Natural killer cell (primary cell): ENCODE measurements around the gene NCKAP1. TPM values are rescaled to one million over a fixed set of nuclear protein-coding genes. Genes with fewer than 3 reads are reported as not detected.

Experiments used
- ATAC-seq, 3 donors: fragments of 150-1000 bp in 2 of 3; fragments of 200-7000 bp in 1 of 3; cut with Tn5 transposase; 1 replicate in 1 of 3; 2 replicates in 2 of 3; pipeline ENCODE4 v1.10.0; 2021; ENCODE audit warnings: mild to moderate bottlenecking in 2 of 3, moderate library complexity in 2 of 3
- DNase-seq, 2 donors: peaks; one replicate each; pipeline versions ENCODE4 v3.0.0 to v3.0.0-alpha.2; 2013 to 2021; ENCODE audit warnings: mixed read lengths in 1 of 2
- H3K27ac ChIP-seq: one replicate; pipeline ENCODE4 v1.5.1; 2013; ENCODE audit warnings: mild to moderate bottlenecking, low read length
- H3K27me3 ChIP-seq: one replicate; pipeline ENCODE4 v1.6.1; 2013; ENCODE audit warnings: low read length; ENCODE audit not compliant: control insufficient read depth, insufficient read depth
- H3K36me3 ChIP-seq: one replicate; pipeline ENCODE4 v1.6.1; 2013; ENCODE audit warnings: low read length; ENCODE audit not compliant: control insufficient read depth, insufficient read depth
- H3K4me1 ChIP-seq: one replicate; pipeline ENCODE4 v1.6.1; 2013; ENCODE audit warnings: low read length; ENCODE audit not compliant: control insufficient read depth, insufficient read depth
- H3K4me3 ChIP-seq: one replicate; pipeline ENCODE4 v1.5.1; 2013; ENCODE audit warnings: low read length
- H3K9me3 ChIP-seq: one replicate; pipeline ENCODE4 v1.6.1; 2013; ENCODE audit warnings: low read length; ENCODE audit not compliant: control insufficient read depth, insufficient read depth
- H3K27ac Mint-ChIP-seq, 2 donors: one replicate each; pipeline ENCODE4 v1.8.0; 2022; ENCODE audit warnings: mild to moderate bottlenecking in 2 of 2, mixed read lengths in 2 of 2, moderate library complexity in 1 of 2
- H3K27me3 Mint-ChIP-seq, 2 donors: one replicate each; pipeline ENCODE4 v1.8.0; 2022; ENCODE audit warnings: low read depth in 2 of 2, mixed read lengths in 2 of 2
- H3K36me3 Mint-ChIP-seq: one replicate; pipeline ENCODE4 v1.8.0; 2022; ENCODE audit warnings: mixed read lengths
- H3K4me1 Mint-ChIP-seq, 2 donors: one replicate each; pipeline ENCODE4 v1.8.0; 2022; ENCODE audit warnings: mixed read lengths in 2 of 2
- H3K4me3 Mint-ChIP-seq: one replicate; pipeline ENCODE4 v1.8.0; 2022; ENCODE audit warnings: mild to moderate bottlenecking, moderate library complexity, mixed read lengths
- H3K9me3 Mint-ChIP-seq, 2 donors: one replicate each; pipeline ENCODE4 v1.8.0; 2022; ENCODE audit warnings: mixed read lengths in 2 of 2
- WGBS: methylation state at CpG from one replicate; pipeline ENCODE4 v1.1.7; 2013; ENCODE audit warnings: missing lambda C conversion rate; ENCODE audit not compliant: insufficient coverage; 5-methylcytosine and 5-hydroxymethylcytosine counted together
- intact Hi-C: fragments of 100-400 bp; cut with micrococcal nuclease; formaldehyde crosslinking; loops from one replicate; pipeline ENCODE4 v1.14.2; 2022
- total RNA-seq, 4 donors: library from RNA; stranded (reverse); fragments of 120-200 nt in 1 of 4; gene quantifications; one replicate each; pipeline versions ENCODE4 v1.2.3 to v1.2.4, GENCODE V29; 2013 to 2022
- TF ChIP-seq, protein P1 (sequence below): fragments of 200-600 bp; IDR thresholded peaks from one replicate; pipeline ENCODE4 v1.8.0; 2022; ENCODE audit warnings: antibody characterized with exemption

NCKAP1 gene
- total RNA-seq, 3 donors from 2014 or later (not counting 1 experiment from before 2014, with no cell fraction given), result 8.4 to 12.3 (median 10.4) TPM

- H3K4me3 ChIP-seq, result no peak overlapping the region
- Mint-ChIP-seq H3K27ac (no peak overlapping the region), H3K4me3 (no peak overlapping the region), H3K36me3 (no peaks in the 10 kb centered on the region), H3K4me1 (no peaks in the 10 kb centered on the region), H3K27me3 (no peaks in the 10 kb centered on the region), H3K9me3 (no peaks in the 10 kb centered on the region)
- H3K27me3 ChIP-seq, result no peaks in the 10 kb centered on the region
- H3K9me3 ChIP-seq, result no peaks in the 10 kb centered on the region
- ATAC-seq (no peak), DNase-seq (no peak)
- no peak overlapping the region for H3K27ac ChIP-seq
- TF ChIP-seq, protein P1, sequence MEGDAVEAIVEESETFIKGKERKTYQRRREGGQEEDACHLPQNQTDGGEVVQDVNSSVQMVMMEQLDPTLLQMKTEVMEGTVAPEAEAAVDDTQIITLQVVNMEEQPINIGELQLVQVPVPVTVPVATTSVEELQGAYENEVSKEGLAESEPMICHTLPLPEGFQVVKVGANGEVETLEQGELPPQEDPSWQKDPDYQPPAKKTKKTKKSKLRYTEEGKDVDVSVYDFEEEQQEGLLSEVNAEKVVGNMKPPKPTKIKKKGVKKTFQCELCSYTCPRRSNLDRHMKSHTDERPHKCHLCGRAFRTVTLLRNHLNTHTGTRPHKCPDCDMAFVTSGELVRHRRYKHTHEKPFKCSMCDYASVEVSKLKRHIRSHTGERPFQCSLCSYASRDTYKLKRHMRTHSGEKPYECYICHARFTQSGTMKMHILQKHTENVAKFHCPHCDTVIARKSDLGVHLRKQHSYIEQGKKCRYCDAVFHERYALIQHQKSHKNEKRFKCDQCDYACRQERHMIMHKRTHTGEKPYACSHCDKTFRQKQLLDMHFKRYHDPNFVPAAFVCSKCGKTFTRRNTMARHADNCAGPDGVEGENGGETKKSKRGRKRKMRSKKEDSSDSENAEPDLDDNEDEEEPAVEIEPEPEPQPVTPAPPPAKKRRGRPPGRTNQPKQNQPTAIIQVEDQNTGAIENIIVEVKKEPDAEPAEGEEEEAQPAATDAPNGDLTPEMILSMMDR, result no peak
- H3K4me1 ChIP-seq, result no peaks in the 10 kb centered on the region
- intact Hi-C loops, result no loop called here
- peaks cover 4% of the 10 kb centered on the region for H3K36me3 ChIP-seq
These were observed 83.5 kb downstream of the NCKAP1 start for GRCh38 chr2:182954789-182955188.

DNA sequence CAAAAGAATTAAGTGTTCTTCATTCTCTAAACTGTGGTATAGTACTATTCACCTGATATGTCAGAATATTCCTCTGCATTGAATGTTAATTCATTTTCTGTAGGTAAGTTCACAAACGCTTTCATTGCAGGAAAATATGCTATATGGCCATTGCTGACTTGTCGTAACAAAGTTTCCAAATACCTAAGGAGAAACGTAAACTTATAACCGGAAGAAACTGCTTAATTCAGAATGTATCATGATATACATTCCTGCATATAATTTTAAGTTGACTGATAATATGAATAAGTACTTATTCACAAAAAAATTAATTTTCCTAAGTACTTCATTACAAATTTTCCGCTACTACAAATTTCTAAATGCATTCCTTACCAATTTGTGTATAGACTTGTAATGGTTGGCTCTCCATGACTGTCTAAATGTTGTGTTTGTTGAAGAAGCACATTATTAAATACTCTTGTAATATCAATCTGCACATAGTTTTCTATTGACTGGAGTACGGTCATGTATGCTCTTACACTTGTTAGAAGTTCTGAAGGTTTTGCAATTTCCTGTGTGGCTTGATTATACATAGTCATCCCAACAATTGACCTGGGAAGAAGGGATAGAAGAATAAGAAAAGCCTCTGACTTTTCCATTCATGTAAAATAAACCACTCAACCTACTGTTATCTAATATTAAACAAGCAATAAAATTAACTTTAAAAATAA, 85.4 kb downstream of the NCKAP1 start:
- no peaks in the 10 kb centered on the region for H3K27me3 Mint-ChIP-seq
- DNase-seq, result no peak
- no peaks in the 10 kb centered on the region for H3K36me3 Mint-ChIP-seq
- 100% methylated on average over 3 of the region's 6 CpGs for WGBS
- no peak overlapping the region for H3K27ac Mint-ChIP-seq
- no peaks in the 10 kb centered on the region for H3K4me1 Mint-ChIP-seq
- Histone ChIP-seq H3K27ac (no peak overlapping the region), H3K9me3 (no peaks in the 10 kb centered on the region), H3K4me3 (no peak overlapping the region), H3K27me3 (no peaks in the 10 kb centered on the region), H3K4me1 (no peaks in the 10 kb centered on the region), H3K36me3 (peaks cover 4% of the 10 kb centered on the region)
- H3K9me3 Mint-ChIP-seq, result no peaks in the 10 kb centered on the region
- TF ChIP-seq, protein P1, result no peak
- ATAC-seq, result no peak
- intact Hi-C loops, result no loop called here
- H3K4me3 Mint-ChIP-seq, result no peak overlapping the region

- WGBS, result 61% methylated on average over 2 of the region's 3 CpGs
- Histone ChIP-seq H3K27ac (no peak overlapping the region), H3K4me3 (no peak overlapping the region), H3K27me3 (no peaks in the 10 kb centered on the region), H3K4me1 (no peaks in the 10 kb centered on the region), H3K9me3 (no peaks in the 10 kb centered on the region), H3K36me3 (peaks cover 4% of the 10 kb centered on the region)
- H3K27me3 Mint-ChIP-seq, result no peaks in the 10 kb centered on the region
- intact Hi-C loops, result no loop called here
- H3K27ac Mint-ChIP-seq, result no peak overlapping the region
- ATAC-seq (no peak), DNase-seq (no peak)
- H3K9me3 Mint-ChIP-seq, result no peaks in the 10 kb centered on the region
- no peaks in the 10 kb centered on the region for H3K4me1 Mint-ChIP-seq
- TF ChIP-seq, protein P1, result no peak
- no peak overlapping the region for H3K4me3 Mint-ChIP-seq
- no peaks in the 10 kb centered on the region for H3K36me3 Mint-ChIP-seq
These were observed 86.2 kb downstream of the NCKAP1 start for GRCh38 chr2:182951948-182952663.
